Thoracic aorta (tissue), 2 donors: ENCODE data around the gene EEF2K. TPM values are rescaled to one million over a fixed set of nuclear protein-coding genes. Genes with fewer than 3 reads are reported as not detected.

Source experiments
- ATAC-seq: fragments of 150-250 bp; one replicate; pipeline ENCODE4 v1.8.0; 2017; ENCODE audit warnings: low read depth; ENCODE audit not compliant: insufficient number of reproducible peaks, low FRiP score
- DNase-seq: peaks from one replicate; pipeline ENCODE4 v3.0.0-alpha.2; 2020; ENCODE audit warnings: low spot score
- H3K27ac ChIP-seq, 2 donors: fragments of 200-600 bp; sonication (generic); 1 replicate in 1 of 2; 2 replicates in 1 of 2; pipeline ENCODE4 v1.5.1; 2016; ENCODE audit warnings: mild to moderate bottlenecking in 2 of 2, moderate library complexity in 2 of 2
- H3K27me3 ChIP-seq: fragments of 200-600 bp; sonication (generic); replicated peaks from 2 replicates; pipeline ENCODE4 v1.6.0; 2016; ENCODE audit warnings: mild to moderate bottlenecking; ENCODE audit not compliant: insufficient read depth
- H3K36me3 ChIP-seq: fragments of 200-600 bp; sonication (generic); one replicate; pipeline ENCODE4 v1.5.1; 2016
- H3K4me1 ChIP-seq, 2 donors: fragments of 200-600 bp; sonication (generic); 1 replicate in 1 of 2; 2 replicates in 1 of 2; pipeline versions ENCODE4 v1.5.1 to v1.6.0; 2016; ENCODE audit warnings: low read depth in 2 of 2, mild to moderate bottlenecking in 1 of 2; ENCODE audit not compliant: control insufficient read depth in 1 of 2
- H3K4me3 ChIP-seq: fragments of 200-600 bp; sonication (generic); 2 replicates; pipeline ENCODE4 v1.5.1; 2016; ENCODE audit warnings: mild to moderate bottlenecking
- H3K9me3 ChIP-seq: fragments of 200-600 bp; sonication (generic); 2 replicates; pipeline ENCODE4 v1.5.1; 2016
- total RNA-seq, 2 donors: library from RNA; depleted of rRNA; stranded (reverse); fragments of >200 nt; gene quantifications; one replicate each; pipeline versions ENCODE4 v1.1.0 to v1.2.3, GENCODE V29; 2016
- TF ChIP-seq, protein P1 (sequence below): fragments of 200-600 bp; sonication (generic); IDR thresholded peaks from one replicate; pipeline ENCODE4 v1.5.1; 2019; ENCODE audit warnings: antibody characterized with exemption

EEF2K gene
- total RNA-seq, 2 donors from 2014 or later, result 35.1 to 38.2 TPM

DNA sequence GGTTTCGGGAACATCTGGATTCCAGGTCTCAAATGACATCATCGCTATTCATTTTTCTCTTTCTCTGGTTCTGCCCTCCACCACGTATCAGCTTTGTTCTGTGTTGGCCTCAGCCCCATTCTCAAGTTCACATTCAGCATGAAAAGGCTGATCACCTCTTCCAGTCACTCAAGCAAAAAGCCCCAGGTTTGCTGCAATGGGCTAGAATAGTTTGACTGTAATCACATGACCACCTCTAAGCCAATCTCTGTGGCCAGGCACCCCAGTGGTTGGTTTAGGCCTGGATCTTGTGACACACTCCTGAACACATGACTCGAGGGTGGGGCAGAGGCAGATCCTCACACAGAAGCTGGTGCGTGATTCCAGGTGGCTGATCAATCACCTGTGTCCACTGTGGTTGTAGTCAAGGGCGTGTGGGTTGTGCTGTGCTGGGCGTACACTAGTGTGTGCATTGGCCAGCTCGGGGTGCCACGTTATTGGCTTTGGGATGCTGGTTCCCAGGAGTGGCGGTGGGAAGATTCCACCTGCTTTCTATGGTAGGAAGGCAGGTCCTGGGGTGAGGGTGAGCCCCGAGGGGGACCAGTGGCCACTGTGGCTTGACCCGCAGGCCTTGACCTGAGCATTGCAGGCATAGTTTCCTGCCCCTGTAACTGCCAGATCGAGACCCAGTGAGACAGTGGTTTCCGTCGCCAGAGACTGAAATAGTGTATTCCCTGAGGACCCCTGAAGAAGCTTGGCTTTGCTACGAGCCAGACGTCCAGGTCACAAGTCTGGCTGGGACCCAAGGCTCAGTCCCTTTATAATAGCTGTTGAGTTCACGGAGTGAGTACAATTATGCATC lies 12.0 kb downstream of the EEF2K start:
- ATAC-seq (peak; percentile 26), DNase-seq (no peak)
- Histone ChIP-seq H3K4me3 (no peak overlapping the region), H3K9me3 (no peaks in the 10 kb centered on the region), H3K36me3 (no peaks in the 10 kb centered on the region), H3K27ac (peak overlapping the region; percentile 64 to 78), H3K27me3 (no peaks in the 10 kb centered on the region), H3K4me1 (peaks cover 22 to 63% of the 10 kb centered on the region in 2 donors)
- TF ChIP-seq, protein P1, sequence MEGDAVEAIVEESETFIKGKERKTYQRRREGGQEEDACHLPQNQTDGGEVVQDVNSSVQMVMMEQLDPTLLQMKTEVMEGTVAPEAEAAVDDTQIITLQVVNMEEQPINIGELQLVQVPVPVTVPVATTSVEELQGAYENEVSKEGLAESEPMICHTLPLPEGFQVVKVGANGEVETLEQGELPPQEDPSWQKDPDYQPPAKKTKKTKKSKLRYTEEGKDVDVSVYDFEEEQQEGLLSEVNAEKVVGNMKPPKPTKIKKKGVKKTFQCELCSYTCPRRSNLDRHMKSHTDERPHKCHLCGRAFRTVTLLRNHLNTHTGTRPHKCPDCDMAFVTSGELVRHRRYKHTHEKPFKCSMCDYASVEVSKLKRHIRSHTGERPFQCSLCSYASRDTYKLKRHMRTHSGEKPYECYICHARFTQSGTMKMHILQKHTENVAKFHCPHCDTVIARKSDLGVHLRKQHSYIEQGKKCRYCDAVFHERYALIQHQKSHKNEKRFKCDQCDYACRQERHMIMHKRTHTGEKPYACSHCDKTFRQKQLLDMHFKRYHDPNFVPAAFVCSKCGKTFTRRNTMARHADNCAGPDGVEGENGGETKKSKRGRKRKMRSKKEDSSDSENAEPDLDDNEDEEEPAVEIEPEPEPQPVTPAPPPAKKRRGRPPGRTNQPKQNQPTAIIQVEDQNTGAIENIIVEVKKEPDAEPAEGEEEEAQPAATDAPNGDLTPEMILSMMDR, result no peak

DNA sequence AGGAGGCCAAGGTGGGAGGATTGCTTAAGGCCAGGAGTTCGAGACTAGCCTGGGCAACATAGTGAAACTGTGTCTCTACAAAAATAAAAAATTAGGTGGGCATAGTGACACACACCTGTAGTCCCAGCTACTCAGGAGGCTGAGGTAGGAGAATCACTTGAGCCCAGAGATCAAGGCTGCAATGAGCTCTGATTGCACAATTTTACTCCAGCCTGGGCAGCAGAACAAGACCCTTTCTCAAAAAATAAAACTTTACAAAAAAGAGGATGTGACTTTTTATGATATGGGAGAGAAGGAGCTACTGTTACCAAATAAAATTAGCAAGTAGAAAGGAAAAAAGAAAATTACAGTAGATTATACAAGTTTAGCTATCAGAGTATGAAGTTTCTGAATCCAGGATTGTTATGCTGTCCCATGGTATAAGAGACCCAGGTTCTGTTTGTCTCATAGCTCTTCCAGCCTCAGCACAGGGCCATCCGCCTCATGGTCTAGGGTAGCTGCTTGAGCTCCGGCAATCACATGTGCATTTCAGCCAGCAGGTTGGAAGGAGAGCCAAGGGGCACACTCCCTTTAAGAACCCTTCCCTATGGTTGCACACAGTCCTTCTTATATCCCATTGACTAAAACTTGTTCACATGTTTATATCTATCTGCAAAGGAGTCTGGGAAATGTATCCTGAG lies 13.5 kb downstream of the EEF2K start:
- no peak for ATAC-seq
- H3K27ac ChIP-seq, result peak overlapping the region; percentile 73 to 78
- H3K36me3 ChIP-seq, result no peaks in the 10 kb centered on the region
- peaks cover 26 to 72% of the 10 kb centered on the region in 2 donors for H3K4me1 ChIP-seq
- TF ChIP-seq, protein P1, result no peak
- no peak overlapping the region for H3K4me3 ChIP-seq
- H3K27me3 ChIP-seq, result no peaks in the 10 kb centered on the region
- H3K9me3 ChIP-seq, result no peaks in the 10 kb centered on the region
- DNase-seq, result no peak

DNA sequence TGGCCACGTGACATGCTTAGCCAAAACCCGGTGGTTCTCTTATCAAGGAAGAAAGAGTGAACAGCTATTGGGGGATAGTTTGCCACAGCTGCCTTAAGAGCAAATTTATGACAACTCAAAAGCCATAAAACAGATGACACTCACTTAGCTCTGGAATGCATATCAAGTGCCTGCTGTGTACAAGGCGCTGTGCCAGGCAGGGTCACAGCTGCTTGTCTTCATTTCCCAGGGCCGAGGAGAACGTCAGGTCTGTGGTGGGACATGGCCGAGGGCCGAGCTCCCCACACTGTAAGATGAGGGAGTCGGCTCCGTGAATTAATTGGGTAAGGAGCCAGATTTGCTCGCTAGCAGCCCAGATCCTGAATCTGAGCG lies 14.0 kb downstream of the EEF2K start:
- DNase-seq (no peak), ATAC-seq (no peak)
- H3K27ac ChIP-seq, result peak overlapping the region; percentile 73 to 78

DNA sequence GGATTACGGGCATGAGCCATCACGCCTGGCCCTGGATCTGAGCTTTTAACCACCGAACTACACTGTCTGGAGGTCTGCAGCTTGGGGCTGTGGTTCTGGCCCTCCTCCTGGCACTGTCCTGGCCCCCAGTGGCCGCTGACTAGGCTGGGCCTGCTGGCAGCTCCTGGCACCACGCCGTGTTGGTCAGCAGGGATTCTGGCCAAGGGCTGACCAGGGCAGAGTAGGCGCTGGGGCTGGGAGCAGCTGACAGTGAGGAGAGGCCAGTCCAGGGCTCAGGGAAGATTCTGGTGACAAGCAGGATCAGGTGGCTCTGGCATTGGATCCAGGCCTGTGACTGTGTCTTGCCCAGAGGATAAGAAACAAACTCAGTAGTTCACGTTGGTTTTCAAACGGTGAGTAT lies 14.6 kb downstream of the EEF2K start:
- H3K4me1 ChIP-seq, result peaks cover 28 to 83% of the 10 kb centered on the region in 2 donors
- H3K9me3 ChIP-seq, result no peaks in the 10 kb centered on the region
- no peak for ATAC-seq
- no peaks in the 10 kb centered on the region for H3K36me3 ChIP-seq
- peak; percentile 52 for DNase-seq
- H3K27ac ChIP-seq, result peak overlapping the region; percentile 73 to 78
- no peak overlapping the region for H3K4me3 ChIP-seq
- TF ChIP-seq, protein P1, result no peak
- no peaks in the 10 kb centered on the region for H3K27me3 ChIP-seq

More for the DNA sequence above, 14.0 kb downstream of the EEF2K start:
- Histone ChIP-seq H3K36me3 (no peaks in the 10 kb centered on the region), H3K4me3 (no peak overlapping the region), H3K4me1 (peaks cover 26 to 77% of the 10 kb centered on the region in 2 donors), H3K9me3 (no peaks in the 10 kb centered on the region), H3K27me3 (no peaks in the 10 kb centered on the region)
- TF ChIP-seq, protein P1, result no peak

DNA sequence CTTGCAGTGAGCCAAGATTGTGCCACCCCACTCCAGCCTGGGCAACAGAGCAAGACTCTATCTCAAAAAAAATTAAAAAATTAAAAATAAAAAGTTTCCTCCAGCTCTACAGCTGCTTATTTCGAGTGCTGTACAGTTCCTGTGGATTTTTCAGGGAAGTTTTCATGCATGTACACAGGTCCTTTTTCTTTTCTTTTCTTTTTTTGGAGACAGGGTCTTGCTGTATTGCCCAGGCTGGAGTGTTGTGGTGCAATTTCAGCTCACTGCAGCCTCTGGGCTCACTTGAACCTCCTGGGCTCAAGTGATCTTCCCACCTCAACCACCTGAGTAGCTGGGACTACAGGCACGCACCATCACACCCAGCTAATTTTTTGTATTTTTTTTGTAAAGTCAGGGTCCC lies 15.9 kb downstream of the EEF2K start:
- H3K27ac ChIP-seq, result peak overlapping the region; percentile 62 to 73
- H3K36me3 ChIP-seq, result no peaks in the 10 kb centered on the region
- H3K4me3 ChIP-seq, result no peak overlapping the region
- TF ChIP-seq, protein P1, result no peak
- no peaks in the 10 kb centered on the region for H3K27me3 ChIP-seq
- no peak for DNase-seq
- no peaks in the 10 kb centered on the region for H3K9me3 ChIP-seq
- no peak for ATAC-seq
- H3K4me1 ChIP-seq, result peaks cover 29 to 75% of the 10 kb centered on the region in 2 donors
